ENCODE measurements around the gene DMP1.
"Not testable (repeated sequence)": the region's sequence is repeated elsewhere in the genome, so short reads cannot be mapped to it uniquely, and the experiment has no call there.

Gene DMP1

DNA sequence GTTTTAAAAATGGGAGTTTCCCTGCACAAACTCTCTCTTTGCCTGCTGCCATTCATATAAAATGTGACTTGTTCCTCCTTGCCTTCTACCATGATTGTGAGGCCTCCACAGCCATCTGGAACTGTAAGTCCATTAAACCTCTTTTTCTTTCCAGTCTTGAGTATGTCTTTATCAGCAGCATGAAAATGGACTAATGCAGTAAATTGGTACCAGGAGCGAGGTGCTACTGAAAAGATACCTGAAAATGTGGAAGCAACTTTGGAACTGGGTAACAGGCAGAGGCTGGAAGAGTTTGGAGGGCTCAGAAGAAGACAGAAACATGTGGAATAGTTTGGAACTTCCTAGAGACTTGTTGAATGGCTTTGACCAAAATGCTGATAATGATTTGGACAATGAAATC is 40.9 kb downstream of the DMP1 start:
- FAIRE-seq = not testable (repeated sequence)

- not testable (repeated sequence) for FAIRE-seq
These were observed 42.0 kb downstream of the DMP1 start for GRCh38 chr4:87692060-87692459.

DNA sequence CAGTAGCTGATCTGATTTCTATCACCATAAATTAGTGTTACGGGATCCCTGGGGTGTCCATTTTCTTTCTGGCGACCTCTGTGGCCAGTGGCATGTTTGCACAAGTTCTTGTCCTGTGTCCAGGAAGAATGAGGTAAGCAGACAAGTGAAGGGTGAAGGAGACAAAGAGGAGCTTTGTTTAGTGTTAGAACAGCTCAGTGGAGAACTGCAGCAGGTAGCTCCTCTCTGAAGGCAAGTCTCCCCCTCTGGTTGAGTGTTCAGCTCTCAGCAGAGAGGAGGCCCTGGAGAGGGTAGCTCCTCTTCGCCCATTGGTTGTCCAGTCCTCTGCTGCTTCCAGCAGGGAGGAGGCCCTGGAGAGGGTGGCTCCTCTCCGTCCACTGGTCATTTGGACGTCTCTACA is 47.2 kb downstream of the DMP1 start:
- FAIRE-seq = no peak

DNA sequence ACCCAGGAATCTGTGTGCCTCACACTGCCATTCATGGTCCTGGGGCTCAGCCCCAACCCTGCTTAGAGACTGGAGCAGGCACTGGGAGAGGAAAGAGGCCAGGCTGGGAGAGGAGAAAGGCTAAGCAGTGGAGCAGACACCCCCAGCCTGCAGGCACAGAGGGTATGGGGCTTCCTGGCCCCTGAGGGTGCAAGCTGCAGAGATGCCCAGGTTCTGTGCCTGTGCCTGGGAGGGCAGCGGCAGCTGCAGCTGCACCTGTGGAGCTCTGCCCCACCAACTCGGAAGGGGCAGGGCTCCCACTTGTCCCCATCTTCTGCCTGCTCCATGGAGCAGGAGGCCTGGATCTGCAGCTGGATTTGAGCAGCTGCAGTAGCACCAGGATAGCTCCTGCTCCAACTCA is 47.9 kb downstream of the DMP1 start:
- no peak for FAIRE-seq

- no peak for FAIRE-seq
These were observed 48.3 kb downstream of the DMP1 start for GRCh38 chr4:87698394-87698793.

- no peak for FAIRE-seq
These were observed 53.9 kb downstream of the DMP1 start for GRCh38 chr4:87704001-87704400.

- FAIRE-seq = no peak
These were observed 57.3 kb downstream of the DMP1 start for GRCh38 chr4:87707279-87707918.
